ENCODE results near the gene LINGO3. TPM values are rescaled to one million over a fixed set of nuclear protein-coding genes. Genes with fewer than 3 reads are reported as not detected.
A peak's percentile ranks its signal among the peaks of the same experiment; 100 is the strongest.

Gene LINGO3
- total RNA-seq, 1 experiment from 2014 or later = 2.0 TPM

GRCh38 chr19:2276429-2276986, 31.4 kb downstream of the LINGO3 start:
- ATAC-seq = no peak
- CTCF ChIA-PET = interaction anchor here (1.0 to 4.4 kb wide), 11 partner anchors 12 to 125 kb away, joined by 3 to 23 read pairs (median 4); partner anchors contain the start of genes AP3D1, LSM7 and PLEKHJ1
- Mint-ChIP-seq H3K4me1 (peaks cover 19% of the 10 kb centered on the region), H3K4me3 (no peak overlapping the region), H3K27me3 (ENCODE audit: low read depth) (no peaks in the 10 kb centered on the region; the same call in 1 of the 2 replicates), H3K27ac (no peak overlapping the region), H3K36me3 (peaks cover 4% of the 10 kb centered on the region), H3K9me3 (no peaks in the 10 kb centered on the region)
- POLR2A ChIA-PET = interaction anchor here (1.4 kb wide), 1 partner anchor 14 kb away, joined by 3 read pairs; no protein-coding TSS in a partner anchor
- no peak for TF ChIP-seq ZBTB21 (CRISPR knock-in tag; IDR thresholded peaks at IDR 0.05; ENCODE audit: borderline replicate concordance)
- TF ChIP-seq GRHL2 (CRISPR knock-in tag; IDR thresholded peaks at IDR 0.05; ENCODE audit: insufficient replicate concordance, severe bottlenecking) = no peak
- TF ChIP-seq TP53 (CRISPR knock-in tag; IDR thresholded peaks at IDR 0.05) = no peak
- no peak for TF ChIP-seq E2F1 (CRISPR knock-in tag; IDR thresholded peaks at IDR 0.05)
- TF ChIP-seq MXD4 (CRISPR knock-in tag; IDR thresholded peaks at IDR 0.05; ENCODE audit: borderline replicate concordance) = no peak
- TF ChIP-seq AFF4 (CRISPR knock-in tag; IDR thresholded peaks at IDR 0.05; ENCODE audit: borderline replicate concordance) = no peak
- no peak for TF ChIP-seq JAZF1 (CRISPR knock-in tag; IDR thresholded peaks at IDR 0.05)
- TF ChIP-seq OVOL2 (CRISPR knock-in tag; IDR thresholded peaks at IDR 0.05; ENCODE audit: borderline replicate concordance) = no peak
- TF ChIP-seq ZBTB43 (CRISPR knock-in tag; IDR thresholded peaks at IDR 0.05) = no peak
- TF ChIP-seq FOXJ3 (CRISPR knock-in tag; IDR thresholded peaks at IDR 0.05; ENCODE audit: borderline replicate concordance) = no peak
- TF ChIP-seq FOXK1 (CRISPR knock-in tag; IDR thresholded peaks at IDR 0.05) = no peak
- no peak for TF ChIP-seq ZNF416 (CRISPR knock-in tag; IDR thresholded peaks at IDR 0.05)
- no peak for TF ChIP-seq GABPB1 (CRISPR knock-in tag; IDR thresholded peaks at IDR 0.05)
- TF ChIP-seq NR3C1 (CRISPR knock-in tag; conservative IDR thresholded peaks at IDR 0.05; ENCODE audit: low read depth) = no peak
- no peak for TF ChIP-seq FOXP1 (CRISPR knock-in tag; IDR thresholded peaks at IDR 0.05; ENCODE audit: borderline replicate concordance)
- no peak for TF ChIP-seq NR2C2 (CRISPR knock-in tag; IDR thresholded peaks at IDR 0.05)
- no peak for DNase-seq (ENCODE audit: low spot score)

- ATAC-seq (peak; percentile 4; the same call in 1 of the 2 replicates), DNase-seq (ENCODE audit: low spot score) (no peak)
- Mint-ChIP-seq H3K27me3 (ENCODE audit: low read depth) (no peaks in the 10 kb centered on the region; the same call in 1 of the 2 replicates), H3K9me3 (no peaks in the 10 kb centered on the region), H3K27ac (no peak overlapping the region), H3K4me3 (no peak overlapping the region), H3K36me3 (peaks cover 6% of the 10 kb centered on the region), H3K4me1 (peaks cover 22% of the 10 kb centered on the region)
- ChIA-PET CTCF (interaction anchor here (0.7 to 4.4 kb wide), 19 partner anchors 12 to 336 kb away, joined by 3 to 42 read pairs (median 8); partner anchors contain the start of genes AP3D1, LSM7 and PLEKHJ1), POLR2A (interaction anchor here (1.0 to 1.4 kb wide), 2 partner anchors 15 to 40 kb away, joined by 3 read pairs; partner anchors contain the start of gene PLEKHJ1)
- TF ChIP-seq ZMAT4 (CRISPR knock-in tag; IDR thresholded peaks at IDR 0.05) = no peak
- no peak for TF ChIP-seq ATF1 (CRISPR knock-in tag; IDR thresholded peaks at IDR 0.05)
- TF ChIP-seq PRRX2 (CRISPR knock-in tag; IDR thresholded peaks at IDR 0.05) = no peak
- no peak for TF ChIP-seq ARID4B (CRISPR knock-in tag; IDR thresholded peaks at IDR 0.05; ENCODE audit: borderline replicate concordance)
- no peak for TF ChIP-seq NFE2L1 (CRISPR knock-in tag; IDR thresholded peaks at IDR 0.05)
- TF ChIP-seq RELA (CRISPR knock-in tag; IDR thresholded peaks at IDR 0.05; ENCODE audit: borderline replicate concordance) = no peak
Observed at GRCh38 chr19:2275588-2276428, 32.1 kb downstream of the LINGO3 start.
